NCI-H1092 (cell line): ENCODE data around the gene CLEC18C.
"Not testable (repeated sequence)": the region's sequence is repeated elsewhere in the genome, so short reads cannot be mapped to it uniquely, and the experiment has no call there.

Experiments
- DNase-seq: peaks from one replicate; lab custom pipeline; 2025; lab: John Stamatoyannopoulos, UW

The CLEC18C gene

GRCh38 chr16:70159355-70160348 lies 13.9 kb upstream of the CLEC18C start:
- no peak for DNase-seq

GRCh38 chr16:70160388-70160787 lies 13.2 kb upstream of the CLEC18C start:
- DNase-seq, result no peak

- no peak for DNase-seq
These were observed 12.8 kb upstream of the CLEC18C start for GRCh38 chr16:70160821-70161220.

GRCh38 chr16:70161350-70161749 lies 12.2 kb upstream of the CLEC18C start:
- DNase-seq, result no peak

GRCh38 chr16:70162041-70162451 lies 11.5 kb upstream of the CLEC18C start:
- DNase-seq, result no peak

- DNase-seq, result no peak
These were observed 10.0 kb upstream of the CLEC18C start for GRCh38 chr16:70163596-70163995.

- DNase-seq, result not testable (repeated sequence)
These were observed 6.9 kb upstream of the CLEC18C start for GRCh38 chr16:70166688-70167087.

GRCh38 chr16:70173916-70174315 lies 329 bp downstream of the CLEC18C start:
- not testable (repeated sequence) for DNase-seq

GRCh38 chr16:70174387-70174932 lies 873 bp downstream of the CLEC18C start:
- DNase-seq, result not testable (repeated sequence)

GRCh38 chr16:70187858-70188607 lies 14.4 kb downstream of the CLEC18C start:
- not testable (repeated sequence) for DNase-seq

GRCh38 chr16:70188608-70188915 lies 15.0 kb downstream of the CLEC18C start:
- not testable (repeated sequence) for DNase-seq

- DNase-seq, result not testable (repeated sequence)
These were observed 17.0 kb downstream of the CLEC18C start for GRCh38 chr16:70190574-70190973.

- DNase-seq, result not testable (repeated sequence)
These were observed 23.2 kb downstream of the CLEC18C start for GRCh38 chr16:70196683-70197300.

GRCh38 chr16:70197611-70198010 lies 24.0 kb downstream of the CLEC18C start:
- DNase-seq, result not testable (repeated sequence)

- not testable (repeated sequence) for DNase-seq
These were observed 24.6 kb downstream of the CLEC18C start for GRCh38 chr16:70198230-70198629.

- not testable (repeated sequence) for DNase-seq
These were observed 25.1 kb downstream of the CLEC18C start for GRCh38 chr16:70198666-70199065.

GRCh38 chr16:70199170-70199569 lies 25.6 kb downstream of the CLEC18C start:
- DNase-seq, result not testable (repeated sequence)

- not testable (repeated sequence) for DNase-seq
These were observed 26.5 kb downstream of the CLEC18C start for GRCh38 chr16:70200063-70200462.

- not testable (repeated sequence) for DNase-seq
These were observed 29.9 kb downstream of the CLEC18C start for GRCh38 chr16:70203508-70203907.

- DNase-seq, result not testable (repeated sequence)
These were observed 30.4 kb downstream of the CLEC18C start for GRCh38 chr16:70204010-70204409.

- not testable (repeated sequence) for DNase-seq
These were observed 31.2 kb downstream of the CLEC18C start for GRCh38 chr16:70204668-70205405.
